HEK293 (cell line): ENCODE results near the gene MYO9B.
A peak's percentile ranks its signal among the peaks of the same experiment; 100 is the strongest.

Source experiments
- CTCF ChIA-PET: fragments of 350-600 bp; formaldehyde crosslinking; extraction: SDS; loops from one replicate; lab custom pipeline; 2021; ENCODE audit warnings: antibody characterized with exemption; lab: Yijun Ruan, JAX
- POLR2A ChIA-PET: fragments of 300-600 bp; formaldehyde crosslinking; extraction: SDS; loops from one replicate; lab custom pipeline; 2020; ENCODE audit warnings: antibody characterized with exemption, inconsistent platforms; lab: Yijun Ruan, JAX
- H3K27ac ChIP-seq: fragments of 200-500 bp; sonication (Bioruptor generic); 2 replicates; pipeline ENCODE4 v1.5.1; 2014; ENCODE audit warnings: low read depth, low read length, control low read depth, inconsistent platforms; ENCODE audit errors: extremely low read depth
- H3K36me3 ChIP-seq, 2 experiments: fragments of 200-500 bp in 1 of 2; sonication (Bioruptor generic) in 1 of 2; 1 replicate in 1 of 2; 2 replicates in 1 of 2; pipeline ENCODE4 v1.5.1; 2014 to 2017; ENCODE audit warnings: inconsistent platforms in 2 of 2, low read length in 2 of 2; ENCODE audit not compliant: control insufficient read depth in 2 of 2, insufficient read depth in 1 of 2
- H3K4me1 ChIP-seq: fragments of 200-500 bp; sonication (Bioruptor generic); 2 replicates; pipeline ENCODE4 v1.5.1; 2014; ENCODE audit warnings: mild to moderate bottlenecking, low read length, inconsistent platforms; ENCODE audit not compliant: control insufficient read depth, insufficient read depth
- H3K4me3 ChIP-seq: 2 replicates; pipeline ENCODE4 v1.5.1; 2011; ENCODE audit warnings: low read depth, mild to moderate bottlenecking, control low read depth, low read length, moderate library complexity
- H3K9me3 ChIP-seq: fragments of 200-500 bp; sonication (Bioruptor generic); 2 replicates; pipeline ENCODE4 v1.5.1; 2014; ENCODE audit warnings: low read depth, low read length, inconsistent platforms; ENCODE audit not compliant: control insufficient read depth, insufficient read depth
- BCL11A ChIP-seq: fragments of 450-650 bp; formaldehyde crosslinking; IDR thresholded peaks from 2 replicates; pipeline ENCODE4 v1.5.1; 2016; ENCODE audit warnings: low read depth, missing biosample characterization, missing genetic modification characterization
- GLIS2 ChIP-seq: fragments of 450-650 bp; formaldehyde crosslinking; IDR thresholded peaks from 2 replicates; pipeline ENCODE4 v1.5.1; 2016; ENCODE audit warnings: missing biosample characterization, missing genetic modification characterization
- MZF1 ChIP-seq: fragments of 450-650 bp; formaldehyde crosslinking; IDR thresholded peaks from 2 replicates; pipeline ENCODE4 v1.5.1; 2017; ENCODE audit warnings: missing biosample characterization, missing genetic modification characterization, borderline replicate concordance
- REPIN1 ChIP-seq: fragments of 450-650 bp; formaldehyde crosslinking; IDR thresholded peaks from 2 replicates; pipeline ENCODE4 v1.5.1; 2017; ENCODE audit warnings: missing biosample characterization, missing genetic modification characterization, low read depth
- SP7 ChIP-seq: fragments of 450-650 bp; formaldehyde crosslinking; IDR thresholded peaks from 2 replicates; pipeline ENCODE4 v1.5.1; 2016; ENCODE audit warnings: missing biosample characterization, missing genetic modification characterization
- ZFP41 ChIP-seq: fragments of 450-650 bp; formaldehyde crosslinking; IDR thresholded peaks from 2 replicates; pipeline ENCODE4 v1.5.1; 2016; ENCODE audit warnings: missing biosample characterization, missing genetic modification characterization, borderline replicate concordance
- ZNF146 ChIP-seq: fragments of 450-650 bp; formaldehyde crosslinking; IDR thresholded peaks from 2 replicates; pipeline ENCODE4 v1.5.1; 2016; ENCODE audit warnings: missing biosample characterization, missing genetic modification characterization
- ZNF214 ChIP-seq: fragments of 450-650 bp; formaldehyde crosslinking; IDR thresholded peaks from 2 replicates; pipeline ENCODE4 v1.5.1; 2017; ENCODE audit warnings: missing biosample characterization, mild to moderate bottlenecking, missing genetic modification characterization, borderline replicate concordance
- ZNF311 ChIP-seq: fragments of 450-650 bp; formaldehyde crosslinking; IDR thresholded peaks from 2 replicates; pipeline ENCODE4 v1.5.1; 2017; ENCODE audit warnings: missing biosample characterization, missing genetic modification characterization, borderline replicate concordance
- ZNF350 ChIP-seq: fragments of 450-650 bp; formaldehyde crosslinking; IDR thresholded peaks from 2 replicates; pipeline ENCODE4 v1.5.0; 2017; ENCODE audit warnings: missing biosample characterization, mild to moderate bottlenecking, missing genetic modification characterization
- ZNF391 ChIP-seq: fragments of 450-650 bp; formaldehyde crosslinking; IDR thresholded peaks from 2 replicates; pipeline ENCODE4 v1.5.1; 2016; ENCODE audit warnings: low read depth, missing biosample characterization, missing genetic modification characterization, borderline replicate concordance
- ZNF423 ChIP-seq: fragments of 450-650 bp; formaldehyde crosslinking; IDR thresholded peaks from 2 replicates; pipeline ENCODE4 v1.5.1; 2016; ENCODE audit warnings: missing biosample characterization, missing genetic modification characterization
- ZNF514 ChIP-seq: fragments of 450-650 bp; formaldehyde crosslinking; IDR thresholded peaks from 2 replicates; pipeline ENCODE4 v1.5.1; 2016; ENCODE audit warnings: missing biosample characterization, missing genetic modification characterization
- ZNF621 ChIP-seq: fragments of 450-650 bp; formaldehyde crosslinking; IDR thresholded peaks from 2 replicates; pipeline ENCODE4 v1.5.1; 2017; ENCODE audit warnings: missing biosample characterization, missing genetic modification characterization
- ZNF677 ChIP-seq: fragments of 450-650 bp; IDR thresholded peaks from 2 replicates; pipeline ENCODE4 v1.5.0; 2018; ENCODE audit warnings: missing biosample characterization, mild to moderate bottlenecking, missing genetic modification characterization, moderate library complexity
- ZSCAN16 ChIP-seq: fragments of 450-650 bp; formaldehyde crosslinking; IDR thresholded peaks from 2 replicates; pipeline ENCODE4 v1.5.1; 2016; ENCODE audit warnings: missing biosample characterization, missing genetic modification characterization
- TF ChIP-seq, protein P1 (sequence below): fragments of 450-650 bp; formaldehyde crosslinking; IDR thresholded peaks from 2 replicates; pipeline ENCODE4 v1.5.1; 2017; ENCODE audit warnings: missing biosample characterization, missing genetic modification characterization
- TF ChIP-seq, protein P2 (sequence below): fragments of 450-650 bp; formaldehyde crosslinking; IDR thresholded peaks from 2 replicates; pipeline ENCODE4 v1.5.1; 2016; ENCODE audit warnings: missing biosample characterization, missing genetic modification characterization
- TF ChIP-seq, protein P3 (sequence below): fragments of 450-650 bp; formaldehyde crosslinking; IDR thresholded peaks from 2 replicates; pipeline ENCODE4 v1.5.1; 2016; ENCODE audit warnings: missing biosample characterization, missing genetic modification characterization

Gene MYO9B

DNA sequence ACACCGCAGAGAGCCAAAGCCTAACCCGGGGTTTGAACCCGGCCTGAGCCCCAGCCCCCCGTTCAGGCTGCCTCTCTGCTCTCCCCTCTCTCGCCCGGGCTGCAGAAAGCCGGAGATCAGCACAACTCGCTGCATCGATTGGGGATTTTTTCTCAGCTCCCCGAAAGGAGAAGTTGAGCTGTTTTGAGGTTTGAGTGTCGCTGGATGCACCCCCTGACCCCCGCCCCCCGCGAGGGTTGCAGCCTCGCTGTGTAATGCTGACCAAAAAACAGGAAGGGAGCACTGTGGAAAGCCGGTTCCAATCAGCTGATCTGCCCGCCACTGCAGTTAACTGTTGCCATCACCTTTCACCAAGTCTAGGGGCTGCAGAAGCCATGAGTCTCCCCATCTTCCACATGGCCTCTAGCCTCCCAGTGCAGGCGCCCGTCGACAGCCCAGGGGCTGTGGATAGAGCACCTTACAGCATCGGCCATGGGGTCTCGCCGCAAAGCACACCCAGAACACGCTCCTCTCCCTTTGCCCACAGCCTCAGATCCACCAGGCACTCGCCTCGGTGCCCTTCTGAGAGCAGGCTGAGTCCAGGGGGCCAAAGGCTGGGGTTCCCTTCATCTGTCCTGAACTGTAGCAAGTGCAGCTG is 34.5 kb downstream of the MYO9B start (continued):
- TF ChIP-seq ZSCAN16 (tag by site-specific recombination), result no peak
- no peak for TF ChIP-seq ZNF423
- no peak for TF ChIP-seq BCL11A (tag by site-specific recombination)
- TF ChIP-seq GLIS2 (tag by site-specific recombination), result no peak
- TF ChIP-seq, all 188 proteins: peak for 0

DNA sequence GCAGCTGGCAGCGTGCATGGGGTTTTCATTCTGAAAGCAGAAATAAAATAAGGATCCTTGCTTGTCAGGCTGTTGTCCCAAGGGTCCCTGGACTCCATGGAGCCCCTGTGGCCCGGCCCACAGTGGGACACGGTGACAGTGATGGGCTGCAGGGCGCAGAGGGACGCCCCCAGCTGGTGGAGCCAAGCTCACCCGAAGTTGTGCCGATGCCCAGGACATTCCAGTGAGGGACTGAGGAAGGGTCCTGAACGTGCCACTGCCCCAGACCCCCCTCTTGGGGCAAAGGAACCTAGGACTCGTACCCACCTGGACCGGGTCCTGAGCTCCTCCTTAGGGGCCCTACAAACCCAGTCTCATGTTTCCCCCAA is 35.0 kb downstream of the MYO9B start:
- Histone ChIP-seq H3K9me3 (no peaks in the 10 kb centered on the region), H3K36me3 (peaks cover 0 to 6% of the 10 kb centered on the region in 2 experiments; a peak in 2 of 3 replicates), H3K4me1 (peaks cover 10% of the 10 kb centered on the region; the same call in 1 of the 2 replicates), H3K4me3 (no peak overlapping the region), H3K27ac (no peak overlapping the region)
- ChIA-PET CTCF (interaction anchor here (0.6 to 0.9 kb wide), 2 partner anchors 9 to 21 kb away, joined by 3 to 4 read pairs; no protein-coding TSS in a partner anchor), POLR2A (no interaction called here)
- TF ChIP-seq ZNF514 (tag by site-specific recombination) (no peak), ZNF677 (no peak), ZNF621 (no peak), SP7 (tag by site-specific recombination) (no peak), ZNF350 (tag by site-specific recombination) (no peak), ZFP41 (tag by site-specific recombination) (no peak), ZNF391 (tag by site-specific recombination) (no peak), MZF1 (tag by site-specific recombination) (no peak), ZNF214 (tag by site-specific recombination) (no peak), ZNF311 (tag by site-specific recombination) (no peak)
- TF ChIP-seq, protein P1, sequence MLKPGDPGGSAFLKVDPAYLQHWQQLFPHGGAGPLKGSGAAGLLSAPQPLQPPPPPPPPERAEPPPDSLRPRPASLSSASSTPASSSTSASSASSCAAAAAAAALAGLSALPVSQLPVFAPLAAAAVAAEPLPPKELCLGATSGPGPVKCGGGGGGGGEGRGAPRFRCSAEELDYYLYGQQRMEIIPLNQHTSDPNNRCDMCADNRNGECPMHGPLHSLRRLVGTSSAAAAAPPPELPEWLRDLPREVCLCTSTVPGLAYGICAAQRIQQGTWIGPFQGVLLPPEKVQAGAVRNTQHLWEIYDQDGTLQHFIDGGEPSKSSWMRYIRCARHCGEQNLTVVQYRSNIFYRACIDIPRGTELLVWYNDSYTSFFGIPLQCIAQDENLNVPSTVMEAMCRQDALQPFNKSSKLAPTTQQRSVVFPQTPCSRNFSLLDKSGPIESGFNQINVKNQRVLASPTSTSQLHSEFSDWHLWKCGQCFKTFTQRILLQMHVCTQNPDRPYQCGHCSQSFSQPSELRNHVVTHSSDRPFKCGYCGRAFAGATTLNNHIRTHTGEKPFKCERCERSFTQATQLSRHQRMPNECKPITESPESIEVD (tag by site-specific recombination), result no peak
- TF ChIP-seq, protein P2, sequence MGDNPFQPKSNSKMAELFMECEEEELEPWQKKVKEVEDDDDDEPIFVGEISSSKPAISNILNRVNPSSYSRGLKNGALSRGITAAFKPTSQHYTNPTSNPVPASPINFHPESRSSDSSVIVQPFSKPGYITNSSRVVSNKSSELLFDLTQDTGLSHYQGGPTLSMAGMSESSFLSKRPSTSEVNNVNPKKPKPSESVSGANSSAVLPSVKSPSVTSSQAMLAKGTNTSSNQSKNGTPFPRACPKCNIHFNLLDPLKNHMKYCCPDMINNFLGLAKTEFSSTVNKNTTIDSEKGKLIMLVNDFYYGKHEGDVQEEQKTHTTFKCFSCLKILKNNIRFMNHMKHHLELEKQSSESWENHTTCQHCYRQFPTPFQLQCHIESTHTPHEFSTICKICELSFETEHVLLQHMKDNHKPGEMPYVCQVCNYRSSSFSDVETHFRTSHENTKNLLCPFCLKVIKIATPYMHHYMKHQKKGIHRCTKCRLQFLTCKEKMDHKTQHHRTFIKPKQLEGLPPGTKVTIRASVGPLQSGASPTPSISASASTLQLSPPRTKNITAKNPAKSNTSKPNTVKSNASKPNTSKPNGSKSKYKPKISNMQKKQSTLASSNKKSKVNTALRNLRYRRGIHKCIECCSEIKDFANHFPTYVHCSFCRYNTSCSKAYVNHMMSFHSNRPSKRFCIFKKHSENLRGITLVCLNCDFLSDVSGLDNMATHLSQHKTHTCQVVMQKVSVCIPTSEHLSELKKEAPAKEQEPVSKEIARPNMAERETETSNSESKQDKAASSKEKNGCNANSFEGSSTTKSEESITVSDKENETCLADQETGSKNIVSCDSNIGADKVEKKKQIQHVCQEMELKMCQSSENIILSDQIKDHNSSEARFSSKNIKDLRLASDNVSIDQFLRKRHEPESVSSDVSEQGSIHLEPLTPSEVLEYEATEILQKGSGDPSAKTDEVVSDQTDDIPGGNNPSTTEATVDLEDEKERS, result no peak

DNA sequence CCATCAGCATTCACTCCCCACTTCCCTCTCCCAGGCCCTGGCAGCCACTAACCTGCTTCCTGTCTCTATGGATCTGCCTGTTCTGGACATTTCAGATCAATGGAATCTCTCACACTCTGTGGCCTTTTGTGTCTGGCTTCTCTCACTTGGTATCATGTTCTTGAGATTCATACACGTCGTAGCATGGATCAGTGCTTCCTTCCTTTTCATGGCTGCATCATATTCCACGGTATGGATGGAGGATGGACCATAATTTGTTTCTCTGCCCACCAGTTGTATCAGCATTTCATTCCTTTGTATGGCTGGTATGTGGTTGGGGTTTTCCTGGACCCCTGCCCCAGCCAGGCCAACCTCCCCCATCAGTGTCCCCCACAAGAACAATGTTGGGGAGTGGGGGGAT is 36.2 kb downstream of the MYO9B start:
- H3K27ac ChIP-seq, result no peak overlapping the region
- peaks cover 10% of the 10 kb centered on the region; the same call in 1 of the 2 replicates for H3K4me1 ChIP-seq
- no peaks in the 10 kb centered on the region for H3K9me3 ChIP-seq
- H3K36me3 ChIP-seq, result peaks cover 0 to 6% of the 10 kb centered on the region in 2 experiments; a peak in 2 of 3 replicates
- H3K4me3 ChIP-seq, result no peak overlapping the region
- TF ChIP-seq REPIN1 (tag by site-specific recombination) (no peak), ZNF146 (tag by site-specific recombination) (peak; percentile 99)
- TF ChIP-seq, protein P3, sequence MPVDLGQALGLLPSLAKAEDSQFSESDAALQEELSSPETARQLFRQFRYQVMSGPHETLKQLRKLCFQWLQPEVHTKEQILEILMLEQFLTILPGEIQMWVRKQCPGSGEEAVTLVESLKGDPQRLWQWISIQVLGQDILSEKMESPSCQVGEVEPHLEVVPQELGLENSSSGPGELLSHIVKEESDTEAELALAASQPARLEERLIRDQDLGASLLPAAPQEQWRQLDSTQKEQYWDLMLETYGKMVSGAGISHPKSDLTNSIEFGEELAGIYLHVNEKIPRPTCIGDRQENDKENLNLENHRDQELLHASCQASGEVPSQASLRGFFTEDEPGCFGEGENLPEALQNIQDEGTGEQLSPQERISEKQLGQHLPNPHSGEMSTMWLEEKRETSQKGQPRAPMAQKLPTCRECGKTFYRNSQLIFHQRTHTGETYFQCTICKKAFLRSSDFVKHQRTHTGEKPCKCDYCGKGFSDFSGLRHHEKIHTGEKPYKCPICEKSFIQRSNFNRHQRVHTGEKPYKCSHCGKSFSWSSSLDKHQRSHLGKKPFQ (tag by site-specific recombination), result no peak
- TF ChIP-seq, protein P1 (tag by site-specific recombination), result no peak
- CTCF ChIA-PET, result interaction anchor here (0.9 kb wide), 1 partner anchor 8 kb away, joined by 3 read pairs; no protein-coding TSS in a partner anchor
- POLR2A ChIA-PET, result no interaction called here
